Stimulated activated CD4-positive, alpha-beta T cell treated with anti-CD3 and anti-CD28 coated beads, Interleukin-1b, Interleukin-23, amount 100 ng/mL, for 4 hours (primary cell): ENCODE data around the gene ZKSCAN1.

Experiments
- DNase-seq, 2 donors: peaks; one replicate each; pipeline ENCODE4 v3.0.0-alpha.2; 2020; ENCODE audit warnings: low read depth in 2 of 2

ZKSCAN1 gene

DNA sequence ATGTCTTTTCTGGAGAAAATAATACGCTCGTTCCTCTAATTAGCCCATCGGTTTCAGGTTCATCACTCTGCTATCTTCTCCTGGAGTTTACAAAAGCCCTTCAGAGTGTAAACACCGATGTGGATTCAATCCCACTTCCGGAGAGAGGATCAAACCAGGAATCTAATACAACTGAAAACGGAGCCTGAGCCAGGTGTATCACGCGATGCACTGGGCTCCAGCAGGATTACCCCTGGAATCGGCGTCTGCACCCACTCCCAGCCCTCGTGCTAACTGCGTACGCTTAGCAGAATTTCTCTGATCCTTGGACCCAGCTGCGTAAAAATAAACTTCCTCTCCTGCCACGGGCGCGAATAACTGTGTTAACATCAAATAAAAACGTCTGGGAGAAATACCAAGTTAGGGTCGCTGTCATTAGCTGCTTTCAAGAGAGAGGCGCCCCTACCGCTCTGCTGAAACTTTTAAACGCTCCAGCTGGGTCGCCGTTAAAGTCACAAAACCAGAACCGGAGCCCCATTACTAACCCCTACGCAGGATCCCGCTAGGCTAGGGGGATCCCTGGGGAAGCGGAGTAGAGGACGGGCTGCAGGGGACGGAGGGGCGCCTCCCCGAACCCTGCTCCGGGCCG is 65.6 kb downstream of the ZKSCAN1 start:
- no peak for DNase-seq

DNA sequence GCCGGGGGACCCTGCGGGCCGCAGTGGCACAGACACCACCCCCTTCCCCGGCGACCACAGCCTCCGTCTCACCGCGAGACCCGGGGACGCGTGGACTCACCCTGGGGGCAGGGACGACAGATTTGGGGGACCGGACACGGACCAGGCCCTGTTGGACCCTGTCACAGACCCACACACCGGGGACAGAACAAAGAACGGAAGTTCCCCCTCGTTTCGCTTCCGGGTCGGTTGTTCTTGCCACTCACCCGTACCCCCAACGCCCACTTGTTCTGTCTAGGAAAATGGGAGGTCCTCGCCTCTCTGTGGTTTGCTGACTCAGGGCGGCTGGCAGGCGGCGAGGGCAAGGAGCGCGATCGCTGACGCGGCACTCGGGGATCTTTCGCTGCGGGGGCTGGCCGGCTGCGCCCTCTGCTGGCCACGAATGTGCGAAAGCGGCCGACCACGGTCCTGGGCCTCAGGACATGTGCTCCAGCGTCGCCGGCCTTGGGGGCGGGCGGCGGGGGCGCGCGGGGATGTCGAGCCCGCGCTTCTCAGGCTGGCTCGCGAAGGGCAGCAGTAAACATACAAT is 66.2 kb downstream of the ZKSCAN1 start, which contains the start of gene ZNF3:
ZNF3 (minus strand) TSS at position 189 of the 568 bp plus-strand sequence. CDS start 4,366 bp downstream, outside the sequence.
- peak; percentile 95 for DNase-seq

DNA sequence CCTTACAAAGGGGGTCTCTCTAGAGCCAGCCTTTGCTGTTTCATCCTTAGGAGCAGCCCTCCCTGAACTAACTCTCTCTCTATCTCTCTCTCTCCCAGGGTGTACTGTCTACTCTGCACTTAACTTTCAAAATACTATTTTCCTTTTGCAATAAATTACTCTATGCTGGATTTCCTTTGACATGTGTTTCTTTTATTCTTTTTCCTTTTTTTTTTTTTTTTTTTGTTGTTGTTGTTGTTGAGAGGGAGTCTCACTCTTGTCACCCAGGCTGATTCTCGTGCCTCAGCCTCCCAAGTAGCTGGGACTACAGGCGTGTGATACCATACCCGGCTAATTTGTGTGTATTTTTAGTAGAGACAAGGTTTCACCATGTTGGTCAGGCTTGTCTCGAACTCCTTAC is 67.6 kb downstream of the ZKSCAN1 start:
- no peak for DNase-seq

DNA sequence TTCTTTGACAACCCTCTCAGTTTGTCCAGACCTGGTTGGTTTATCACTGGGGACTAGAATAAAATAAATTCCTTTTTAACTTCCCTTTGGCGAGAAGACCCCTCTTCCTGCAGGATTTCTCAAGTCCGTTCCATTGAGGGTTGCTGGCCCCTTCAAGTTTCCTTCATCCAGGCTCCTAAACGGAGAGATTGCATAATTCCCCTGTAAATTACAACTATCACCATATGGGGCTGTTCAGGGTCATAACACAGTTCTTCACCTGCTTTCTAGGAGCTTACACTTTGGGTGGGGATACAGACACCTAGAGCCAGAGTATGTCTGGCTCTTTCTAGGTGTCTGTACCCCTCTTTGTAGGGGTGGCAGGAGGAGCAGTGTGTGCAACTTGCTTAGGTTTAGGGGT is 70.1 kb downstream of the ZKSCAN1 start:
- no peak for DNase-seq

DNA sequence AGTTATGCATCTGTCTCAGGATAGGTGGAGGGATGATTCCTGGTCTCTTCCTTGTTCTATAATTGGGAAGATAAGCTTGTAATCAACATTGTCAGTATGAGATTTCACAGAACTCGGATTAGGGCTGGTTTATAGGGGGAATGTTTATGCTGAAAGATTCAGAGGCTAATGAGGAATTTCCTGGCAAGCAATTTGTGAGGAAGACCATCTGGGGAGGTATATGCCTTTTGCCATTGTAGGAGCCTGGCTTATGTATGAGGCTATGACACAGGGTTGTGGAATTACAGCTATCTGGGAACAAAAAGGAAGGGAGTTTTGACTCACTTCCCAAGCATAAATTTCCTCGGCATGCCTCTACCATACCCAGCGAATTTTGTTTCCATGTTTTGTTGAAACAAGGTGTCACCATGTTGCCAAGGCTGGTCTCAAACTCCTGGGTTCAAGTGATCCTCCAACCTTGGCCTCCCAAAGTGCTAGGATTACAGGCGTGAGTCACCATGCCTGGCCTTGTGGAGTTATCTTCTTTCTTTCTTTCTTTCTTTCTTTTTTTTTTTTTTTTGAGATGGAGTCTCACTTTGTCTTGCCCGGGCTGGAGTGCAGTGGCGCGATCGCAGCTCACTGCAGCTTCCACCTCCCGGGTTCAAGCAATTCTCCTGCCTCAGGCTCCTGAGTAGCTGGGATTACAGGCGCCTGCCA is 71.8 kb downstream of the ZKSCAN1 start:
- no peak for DNase-seq

DNA sequence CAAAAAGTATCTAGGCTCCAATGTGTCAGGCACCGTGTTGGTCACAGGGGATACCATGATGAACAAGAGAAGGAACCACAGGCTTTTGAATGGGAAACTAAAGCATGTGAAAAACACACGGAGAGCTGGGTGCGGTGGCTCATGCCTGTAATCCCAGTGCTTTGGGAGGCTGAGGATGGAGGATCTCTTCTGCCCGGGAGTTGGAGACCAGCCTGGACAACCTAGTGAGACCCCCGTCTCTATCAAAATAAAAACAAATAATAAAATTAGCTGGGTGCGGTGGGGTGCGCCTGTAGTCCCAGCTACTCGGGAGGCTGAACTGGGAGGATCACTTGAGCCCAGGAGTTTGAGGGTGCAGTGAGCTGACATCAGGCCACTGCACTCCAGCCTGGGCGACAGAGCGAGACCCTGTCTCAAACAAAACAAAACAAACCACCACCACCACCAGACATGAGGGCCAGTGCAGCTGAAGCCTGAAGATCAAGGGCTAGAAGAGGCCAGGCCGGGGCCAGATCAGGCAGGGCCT is 72.8 kb downstream of the ZKSCAN1 start:
- DNase-seq: no peak

DNA sequence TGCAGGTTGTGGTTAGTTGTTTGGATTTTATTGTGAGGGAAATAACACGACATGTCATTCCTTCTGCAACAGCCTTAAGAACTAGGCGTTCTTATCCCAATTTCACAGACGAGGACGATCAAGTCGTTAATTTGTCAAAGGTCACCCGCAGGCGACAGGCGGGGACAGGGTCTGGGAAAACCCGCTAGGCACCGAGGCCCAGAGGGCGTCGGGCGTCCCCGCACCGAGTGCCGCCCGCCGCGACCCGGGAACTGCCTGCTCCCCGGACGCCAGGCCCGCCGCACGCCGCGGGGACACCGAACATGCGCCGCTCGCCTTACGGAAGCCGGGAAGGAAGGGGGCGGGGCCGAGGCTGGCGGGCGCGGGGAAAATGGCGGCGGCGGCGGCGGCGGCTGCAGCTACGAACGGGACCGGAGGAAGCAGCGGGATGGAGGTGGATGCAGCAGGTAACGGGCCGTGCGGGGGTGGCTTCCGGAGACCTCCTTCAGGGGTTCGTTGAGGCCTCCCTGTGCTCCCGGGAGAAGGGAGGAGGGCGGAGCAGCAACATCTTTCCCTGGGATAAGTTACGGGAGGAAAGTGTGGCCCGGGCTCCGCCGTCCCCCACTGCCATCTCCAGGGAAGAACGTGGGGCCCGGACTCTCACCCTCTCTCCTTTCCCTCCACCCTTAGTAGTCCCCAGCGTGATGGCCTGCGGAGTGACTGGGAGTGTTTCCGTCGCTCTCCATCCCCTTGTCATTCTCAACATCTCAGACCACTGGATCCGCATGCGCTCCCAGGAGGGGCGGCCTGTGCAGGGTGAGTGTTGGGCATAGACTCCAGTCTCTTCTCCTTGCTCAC is 73.4 kb downstream of the ZKSCAN1 start, which contains the start of gene COPS6:
COPS6 (plus strand) TSS at position 349 of the 837 bp plus-strand sequence; CDS start at position 371, 22 bp downstream.
- peak; percentile 85 to 90 for DNase-seq

DNA sequence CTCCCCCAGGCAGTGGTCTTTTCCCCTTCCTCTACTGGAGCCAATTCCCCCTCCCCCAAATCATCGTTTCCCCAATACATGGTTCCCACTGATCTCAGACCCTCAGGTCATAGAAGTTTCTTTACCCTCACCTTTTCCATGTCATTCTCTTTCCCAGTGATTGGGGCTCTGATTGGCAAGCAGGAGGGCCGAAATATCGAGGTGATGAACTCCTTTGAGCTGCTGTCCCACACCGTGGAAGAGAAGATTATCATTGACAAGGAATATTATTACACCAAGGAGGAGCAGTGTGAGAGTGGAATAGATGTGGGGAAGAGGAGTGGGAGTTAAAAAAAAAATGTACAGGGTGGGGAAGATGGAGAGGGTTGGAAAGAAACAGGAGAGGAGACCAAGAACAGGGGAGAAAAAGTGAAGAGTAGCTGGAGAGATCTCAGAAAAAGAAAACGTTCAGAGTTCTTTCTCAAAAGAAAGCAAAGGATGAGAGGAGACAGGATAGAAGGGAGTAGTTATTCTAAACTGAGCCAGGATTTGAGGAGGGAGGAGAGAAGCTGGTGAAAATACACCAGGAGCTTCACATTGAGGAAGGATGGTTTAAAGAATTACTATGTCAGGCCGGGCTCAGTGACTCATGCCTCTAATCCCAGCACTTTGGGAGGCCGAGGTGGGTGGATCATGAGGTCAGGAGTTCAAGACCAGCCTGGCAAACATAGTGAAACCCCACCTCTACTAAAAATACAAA is 74.2 kb downstream of the ZKSCAN1 start:
- DNase-seq: no peak

DNA sequence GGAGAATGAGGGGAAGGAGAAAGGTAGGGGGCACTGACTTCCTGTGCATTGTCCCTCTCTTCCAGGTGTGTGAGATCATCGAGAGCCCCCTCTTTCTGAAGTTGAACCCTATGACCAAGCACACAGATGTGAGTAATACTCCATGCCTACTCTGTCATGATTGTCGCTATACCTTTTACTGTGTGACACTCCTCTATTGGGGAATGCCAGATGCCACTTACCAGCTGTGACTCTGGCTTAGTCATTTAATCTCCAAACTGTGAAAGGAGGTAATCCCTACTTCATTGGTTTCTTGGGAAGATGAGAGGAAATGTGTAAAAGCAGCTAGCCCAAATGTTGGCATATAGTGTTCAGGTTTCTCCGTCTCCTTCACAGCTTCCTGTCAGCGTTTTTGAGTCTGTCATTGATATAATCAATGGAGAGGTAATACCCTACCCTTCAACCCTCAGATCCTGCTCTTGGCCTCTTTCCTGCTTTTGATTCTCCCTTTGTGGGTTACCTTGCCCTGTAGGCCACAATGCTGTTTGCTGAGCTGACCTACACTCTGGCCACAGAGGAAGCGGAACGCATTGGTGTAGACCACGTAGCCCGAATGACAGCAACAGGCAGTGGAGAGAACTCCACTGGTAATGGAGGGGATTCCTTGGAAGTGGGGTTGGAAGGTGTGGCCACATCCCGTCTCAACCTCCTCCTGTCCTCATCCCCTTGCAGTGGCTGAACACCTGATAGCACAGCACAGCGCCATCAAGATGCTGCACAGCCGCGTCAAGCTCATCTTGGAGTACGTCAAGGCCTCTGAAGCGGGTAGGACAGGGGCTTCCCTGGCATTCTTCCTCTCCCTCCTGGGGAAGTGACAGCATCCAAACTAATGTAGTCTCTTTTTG is 75.4 kb downstream of the ZKSCAN1 start:
- no peak for DNase-seq
